A673 (cell line): ENCODE results near the gene SPSB4.

Experiments
- CTCF ChIP-seq: fragments of 300-800, 200-600 bp; sonication (generic); conservative IDR thresholded peaks from 2 replicates; pipeline ENCODE4 v1.5.1; 2017; ENCODE audit warnings: low read depth, mild to moderate bottlenecking, antibody characterized with exemption, low read length, moderate library complexity, mixed read lengths
- EZH2 ChIP-seq: fragments of 200-600 bp; sonication (generic); IDR thresholded peaks from 2 replicates; pipeline ENCODE4 v1.6.1; 2017; ENCODE audit warnings: borderline replicate concordance, low read depth, mild to moderate bottlenecking, mixed read lengths, antibody characterized with exemption, low read length; ENCODE audit not compliant: poor library complexity, severe bottlenecking

- no peak for TF ChIP-seq CTCF
- TF ChIP-seq EZH2, result no peak
Measured at GRCh38 chr3:141006344-141006743, 44.8 kb upstream of the SPSB4 start.
